IMR-90 (cell line): Measurements from ENCODE around the gene SCCPDH. TPM values are rescaled to one million over a fixed set of nuclear protein-coding genes. Genes with fewer than 3 reads are reported as not detected.

Source experiments
- CHD1 ChIP-seq: IDR thresholded peaks from 2 replicates; pipeline ENCODE4 v1.6.1; 2012; ENCODE audit warnings: low read depth, low read length, improper control_type of control experiment
- MAFK ChIP-seq: IDR thresholded peaks from 2 replicates; pipeline ENCODE4 v1.6.1; 2012; ENCODE audit warnings: low read depth, low read length, improper control_type of control experiment
- RFX5 ChIP-seq: IDR thresholded peaks from 2 replicates; pipeline ENCODE4 v1.8.0; 2012; ENCODE audit warnings: low read depth, mild to moderate bottlenecking, low read length, moderate library complexity
- polyA plus RNA-seq, 3 experiments: library from polyadenylated mRNA; depleted of rRNA; stranded (reverse); fragments of >200 nt; gene quantifications; 2 replicates each; pipeline ENCODE4 v1.2.3, GENCODE V29; 2012; ENCODE audit warnings: low replicate concordance in 1 of 3
- total RNA-seq: library from RNA; depleted of rRNA; stranded (reverse); fragments of >200 nt; gene quantifications from 2 replicates; pipeline ENCODE4 v1.2.3, GENCODE V29; 2012
- TF ChIP-seq, protein P1 (sequence below): conservative IDR thresholded peaks from 2 replicates; pipeline ENCODE4 v1.5.1; 2012; ENCODE audit warnings: mild to moderate bottlenecking, low read depth, low read length, improper control_type of control experiment

SCCPDH gene
- total and polyA plus RNA-seq, 2 of the 4 experiments (the other 2 are of a cell fraction), result 26.9 to 37.8 TPM

DNA sequence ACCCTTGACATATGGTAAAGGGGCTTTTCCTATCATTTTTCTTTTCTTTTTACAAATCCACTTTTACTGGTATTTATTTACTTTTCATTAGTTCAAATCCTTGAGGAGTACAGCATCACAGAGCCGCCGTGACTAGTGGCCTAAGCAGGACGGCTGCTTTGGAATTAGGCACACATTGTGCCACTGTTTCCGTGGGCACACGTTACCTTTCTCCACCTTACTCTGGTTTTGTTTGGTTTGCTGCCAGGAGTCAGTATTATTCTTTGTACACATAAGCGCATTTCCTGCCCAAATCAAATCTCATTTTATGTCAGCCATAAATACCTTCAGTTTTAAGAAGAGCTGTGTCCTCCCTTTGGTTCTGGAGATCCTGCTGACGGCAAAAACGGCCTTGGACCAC lies 31.2 kb downstream of the SCCPDH start (continued):
- TF ChIP-seq, protein P1, sequence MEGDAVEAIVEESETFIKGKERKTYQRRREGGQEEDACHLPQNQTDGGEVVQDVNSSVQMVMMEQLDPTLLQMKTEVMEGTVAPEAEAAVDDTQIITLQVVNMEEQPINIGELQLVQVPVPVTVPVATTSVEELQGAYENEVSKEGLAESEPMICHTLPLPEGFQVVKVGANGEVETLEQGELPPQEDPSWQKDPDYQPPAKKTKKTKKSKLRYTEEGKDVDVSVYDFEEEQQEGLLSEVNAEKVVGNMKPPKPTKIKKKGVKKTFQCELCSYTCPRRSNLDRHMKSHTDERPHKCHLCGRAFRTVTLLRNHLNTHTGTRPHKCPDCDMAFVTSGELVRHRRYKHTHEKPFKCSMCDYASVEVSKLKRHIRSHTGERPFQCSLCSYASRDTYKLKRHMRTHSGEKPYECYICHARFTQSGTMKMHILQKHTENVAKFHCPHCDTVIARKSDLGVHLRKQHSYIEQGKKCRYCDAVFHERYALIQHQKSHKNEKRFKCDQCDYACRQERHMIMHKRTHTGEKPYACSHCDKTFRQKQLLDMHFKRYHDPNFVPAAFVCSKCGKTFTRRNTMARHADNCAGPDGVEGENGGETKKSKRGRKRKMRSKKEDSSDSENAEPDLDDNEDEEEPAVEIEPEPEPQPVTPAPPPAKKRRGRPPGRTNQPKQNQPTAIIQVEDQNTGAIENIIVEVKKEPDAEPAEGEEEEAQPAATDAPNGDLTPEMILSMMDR, result no peak
- no peak for TF ChIP-seq CHD1
- no peak for TF ChIP-seq MAFK
- no peak for TF ChIP-seq RFX5
